WTC11 (cell line): ENCODE measurements around the gene SLC43A3. TPM values are rescaled to one million over a fixed set of nuclear protein-coding genes. Genes with fewer than 3 reads are reported as not detected.

Source experiments
- ATAC-seq: fragments of 200-7000 bp; cut with Tn5 transposase; 2 replicates; pipeline ENCODE4 v1.10.0; 2021; ENCODE audit warnings: mild to moderate bottlenecking, moderate library complexity
- CTCF ChIA-PET: fragments of 300-600 bp; sonication (Branson Sonifier 250); formaldehyde crosslinking; loops from one replicate; lab custom pipeline; 2021; ENCODE audit warnings: antibody characterized with exemption; lab: Charles Lee
- POLR2A ChIA-PET: fragments of 350-600 bp; sonication (Branson Sonifier 250); formaldehyde crosslinking; loops from one replicate; lab custom pipeline; 2021; ENCODE audit warnings: antibody characterized with exemption; lab: Charles Lee
- DNase-seq: peaks from one replicate; pipeline ENCODE4 v3.0.0; 2021; ENCODE audit warnings: low spot score
- H3K27ac Mint-ChIP-seq: 2 replicates; pipeline ENCODE4 v1.8.0; 2021; ENCODE audit warnings: mixed read lengths
- H3K27me3 Mint-ChIP-seq: 2 replicates; pipeline ENCODE4 v1.8.0; 2021; ENCODE audit warnings: low read depth, mild to moderate bottlenecking, moderate library complexity, mixed read lengths
- H3K36me3 Mint-ChIP-seq: 2 replicates; pipeline ENCODE4 v1.8.0; 2021; ENCODE audit warnings: mixed read lengths
- H3K4me1 Mint-ChIP-seq: 2 replicates; pipeline ENCODE4 v1.8.0; 2022; ENCODE audit warnings: mixed read lengths
- H3K4me3 Mint-ChIP-seq: 2 replicates; pipeline ENCODE4 v1.8.0; 2021; ENCODE audit warnings: mild to moderate bottlenecking, moderate library complexity, mixed read lengths
- H3K9me3 Mint-ChIP-seq: 2 replicates; pipeline ENCODE4 v1.8.0; 2021; ENCODE audit warnings: mixed read lengths
- EMX1 ChIP-seq: fragments of 250-450 bp; sonication (Bioruptor Pico); IDR thresholded peaks from 2 replicates; pipeline ENCODE4 v1.8.0; 2021; ENCODE audit warnings: mild to moderate bottlenecking
- HMGA2 ChIP-seq: fragments of 250-450 bp; sonication (Bioruptor Pico); IDR thresholded peaks from 2 replicates; pipeline ENCODE4 v1.4.0; 2021; ENCODE audit warnings: mild to moderate bottlenecking, moderate library complexity
- OVOL2 ChIP-seq: fragments of 250-450 bp; sonication (Bioruptor Pico); IDR thresholded peaks from 2 replicates; pipeline ENCODE4 v1.9.0; 2021; ENCODE audit warnings: mild to moderate bottlenecking, borderline replicate concordance
- RORB ChIP-seq: fragments of 250-450 bp; sonication (Bioruptor Pico); IDR thresholded peaks from 2 replicates; pipeline ENCODE4 v1.9.0; 2021; ENCODE audit warnings: mild to moderate bottlenecking
- SOX15 ChIP-seq: fragments of 250-450 bp; sonication (Bioruptor Pico); IDR thresholded peaks from 2 replicates; pipeline ENCODE4 v1.9.0; 2021; ENCODE audit warnings: mild to moderate bottlenecking
- ZBTB21 ChIP-seq: sonication (generic); formaldehyde crosslinking; IDR thresholded peaks from 2 replicates; pipeline ENCODE4 v1.8.1; 2023; ENCODE audit warnings: mild to moderate bottlenecking, missing genetic modification reagents, borderline replicate concordance
- ZNF219 ChIP-seq: sonication (generic); formaldehyde crosslinking; IDR thresholded peaks from 2 replicates; pipeline ENCODE4 v1.8.0; 2023; ENCODE audit warnings: missing genetic modification reagents, mild to moderate bottlenecking, borderline replicate concordance
- ZNF396 ChIP-seq: fragments of 250-450 bp; sonication (Bioruptor Pico); IDR thresholded peaks from 2 replicates; pipeline ENCODE4 v1.8.0; 2021; ENCODE audit warnings: mild to moderate bottlenecking, moderate library complexity, borderline replicate concordance
- total RNA-seq: library from RNA; stranded (reverse); gene quantifications from 3 replicates; pipeline ENCODE4 v1.2.3, GENCODE V29; 2021
- TF ChIP-seq, protein P1 (sequence below): sonication (generic); formaldehyde crosslinking; IDR thresholded peaks from 2 replicates; pipeline ENCODE4 v1.8.1; 2023; ENCODE audit warnings: mild to moderate bottlenecking, missing genetic modification reagents, moderate library complexity
- TF ChIP-seq, protein P2 (sequence below): fragments of 250-450 bp; sonication (Bioruptor Pico); IDR thresholded peaks from 2 replicates; pipeline ENCODE4 v2.1.2; 2022; ENCODE audit warnings: mild to moderate bottlenecking, moderate library complexity
- TF ChIP-seq, protein P3 (sequence below): sonication (generic); formaldehyde crosslinking; IDR thresholded peaks from 2 replicates; pipeline ENCODE4 v1.8.0; 2023; ENCODE audit warnings: missing genetic modification reagents, mild to moderate bottlenecking, borderline replicate concordance
- TF ChIP-seq, protein P4 (sequence below): sonication (generic); formaldehyde crosslinking; IDR thresholded peaks from 2 replicates; pipeline ENCODE4 v1.8.1; 2023; ENCODE audit warnings: mild to moderate bottlenecking, moderate library complexity, missing genetic modification reagents
- TF ChIP-seq, protein P5 (sequence below): sonication (generic); formaldehyde crosslinking; IDR thresholded peaks from 2 replicates; pipeline ENCODE4 v1.8.0; 2022; ENCODE audit warnings: mild to moderate bottlenecking, missing genetic modification reagents
- TF ChIP-seq, protein P6 (sequence below): sonication (generic); formaldehyde crosslinking; IDR thresholded peaks from 2 replicates; pipeline ENCODE4 v1.8.1; 2022; ENCODE audit warnings: mild to moderate bottlenecking, moderate library complexity, missing genetic modification reagents
- TF ChIP-seq, protein P7 (sequence below): sonication (generic); formaldehyde crosslinking; IDR thresholded peaks from 2 replicates; pipeline ENCODE4 v1.8.1; 2022; ENCODE audit warnings: low read depth, mild to moderate bottlenecking, moderate library complexity, missing genetic modification reagents, borderline replicate concordance

SLC43A3 gene
- total RNA-seq, 1 experiment from 2014 or later: 22.6 TPM

DNA sequence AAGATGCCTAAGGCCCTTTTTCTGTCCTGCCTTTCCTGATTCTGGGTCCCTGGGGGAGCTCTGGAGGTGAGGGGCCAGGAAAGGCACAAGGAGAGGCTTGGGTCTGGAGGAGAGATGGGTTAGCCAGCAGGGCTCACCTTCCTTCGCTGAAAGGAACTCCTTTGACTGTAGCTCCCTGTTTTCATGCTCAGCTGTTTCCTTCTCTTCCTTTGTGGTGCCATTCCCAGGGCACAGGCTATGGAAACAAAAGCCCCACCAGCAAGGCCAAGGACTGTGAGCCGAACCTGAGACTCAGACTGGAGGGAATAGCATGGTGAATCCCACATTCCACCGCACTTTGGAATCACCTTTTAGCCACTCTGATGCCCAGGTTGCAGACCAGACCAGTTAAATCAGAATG is 10.5 kb downstream of the SLC43A3 start:
- Mint-ChIP-seq H3K4me1 (0 out of 2 replicates have a peak, but pooled peaks cover 4% of the 10 kb centered on the region), H3K36me3 (peaks cover 53% of the 10 kb centered on the region), H3K27ac (no peak overlapping the region), H3K27me3 (no peaks in the 10 kb centered on the region), H3K4me3 (no peak overlapping the region), H3K9me3 (no peaks in the 10 kb centered on the region)
- CTCF ChIA-PET: no interaction called here
- POLR2A ChIA-PET: no interaction called here
- no peak for ATAC-seq
- TF ChIP-seq ZNF396 (CRISPR knock-in tag): no peak
- TF ChIP-seq, protein P1, sequence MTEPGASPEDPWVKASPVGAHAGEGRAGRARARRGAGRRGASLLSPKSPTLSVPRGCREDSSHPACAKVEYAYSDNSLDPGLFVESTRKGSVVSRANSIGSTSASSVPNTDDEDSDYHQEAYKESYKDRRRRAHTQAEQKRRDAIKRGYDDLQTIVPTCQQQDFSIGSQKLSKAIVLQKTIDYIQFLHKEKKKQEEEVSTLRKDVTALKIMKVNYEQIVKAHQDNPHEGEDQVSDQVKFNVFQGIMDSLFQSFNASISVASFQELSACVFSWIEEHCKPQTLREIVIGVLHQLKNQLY (CRISPR knock-in tag): no peak
- no peak for TF ChIP-seq RORB
- no peak for TF ChIP-seq ZBTB21 (CRISPR knock-in tag)
- no peak for TF ChIP-seq SOX15 (CRISPR knock-in tag)
- no peak for DNase-seq

DNA sequence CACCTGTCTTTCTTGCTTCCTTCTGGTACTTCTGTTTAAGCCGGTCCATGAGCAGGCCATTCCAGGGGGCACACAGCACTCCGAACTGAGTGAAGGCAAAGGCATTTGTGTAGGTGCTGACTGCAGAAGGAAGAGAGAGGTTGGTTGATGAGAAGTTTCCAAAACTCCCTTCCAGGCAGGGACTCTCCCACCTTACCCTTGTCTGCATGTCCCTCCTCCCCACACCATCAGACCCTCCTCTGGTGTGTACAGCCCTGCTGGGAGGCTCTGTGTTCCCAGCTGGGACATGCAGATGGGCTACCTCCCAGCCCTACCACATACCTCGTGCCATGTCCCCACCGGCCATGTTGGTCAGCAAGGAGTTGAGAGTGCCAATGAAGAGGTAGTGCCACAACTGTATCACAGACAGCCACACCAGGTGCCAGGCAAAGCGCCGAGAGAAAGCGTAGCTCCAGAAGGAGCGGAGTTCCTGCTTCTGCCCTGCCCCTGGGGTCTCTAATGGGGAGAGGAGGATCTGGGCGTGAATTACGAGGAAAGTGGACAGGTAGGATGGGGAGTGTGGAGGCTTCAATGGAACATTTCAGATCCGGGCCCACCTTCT is 12.2 kb downstream of the SLC43A3 start:
- ChIA-PET CTCF (no interaction called here), POLR2A (no interaction called here)
- H3K9me3 Mint-ChIP-seq: no peaks in the 10 kb centered on the region
- ATAC-seq (no peak), DNase-seq (no peak)
- peaks cover 54% of the 10 kb centered on the region for H3K36me3 Mint-ChIP-seq
- H3K4me3 Mint-ChIP-seq: no peak overlapping the region
- no peaks in the 10 kb centered on the region for H3K27me3 Mint-ChIP-seq
- TF ChIP-seq, protein P2, sequence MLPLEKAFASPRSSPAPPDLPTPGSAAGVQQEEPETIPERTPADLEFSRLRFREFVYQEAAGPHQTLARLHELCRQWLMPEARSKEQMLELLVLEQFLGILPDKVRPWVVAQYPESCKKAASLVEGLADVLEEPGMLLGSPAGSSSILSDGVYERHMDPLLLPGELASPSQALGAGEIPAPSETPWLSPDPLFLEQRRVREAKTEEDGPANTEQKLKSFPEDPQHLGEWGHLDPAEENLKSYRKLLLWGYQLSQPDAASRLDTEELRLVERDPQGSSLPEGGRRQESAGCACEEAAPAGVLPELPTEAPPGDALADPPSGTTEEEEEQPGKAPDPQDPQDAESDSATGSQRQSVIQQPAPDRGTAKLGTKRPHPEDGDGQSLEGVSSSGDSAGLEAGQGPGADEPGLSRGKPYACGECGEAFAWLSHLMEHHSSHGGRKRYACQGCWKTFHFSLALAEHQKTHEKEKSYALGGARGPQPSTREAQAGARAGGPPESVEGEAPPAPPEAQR: no peak
- TF ChIP-seq, protein P3, sequence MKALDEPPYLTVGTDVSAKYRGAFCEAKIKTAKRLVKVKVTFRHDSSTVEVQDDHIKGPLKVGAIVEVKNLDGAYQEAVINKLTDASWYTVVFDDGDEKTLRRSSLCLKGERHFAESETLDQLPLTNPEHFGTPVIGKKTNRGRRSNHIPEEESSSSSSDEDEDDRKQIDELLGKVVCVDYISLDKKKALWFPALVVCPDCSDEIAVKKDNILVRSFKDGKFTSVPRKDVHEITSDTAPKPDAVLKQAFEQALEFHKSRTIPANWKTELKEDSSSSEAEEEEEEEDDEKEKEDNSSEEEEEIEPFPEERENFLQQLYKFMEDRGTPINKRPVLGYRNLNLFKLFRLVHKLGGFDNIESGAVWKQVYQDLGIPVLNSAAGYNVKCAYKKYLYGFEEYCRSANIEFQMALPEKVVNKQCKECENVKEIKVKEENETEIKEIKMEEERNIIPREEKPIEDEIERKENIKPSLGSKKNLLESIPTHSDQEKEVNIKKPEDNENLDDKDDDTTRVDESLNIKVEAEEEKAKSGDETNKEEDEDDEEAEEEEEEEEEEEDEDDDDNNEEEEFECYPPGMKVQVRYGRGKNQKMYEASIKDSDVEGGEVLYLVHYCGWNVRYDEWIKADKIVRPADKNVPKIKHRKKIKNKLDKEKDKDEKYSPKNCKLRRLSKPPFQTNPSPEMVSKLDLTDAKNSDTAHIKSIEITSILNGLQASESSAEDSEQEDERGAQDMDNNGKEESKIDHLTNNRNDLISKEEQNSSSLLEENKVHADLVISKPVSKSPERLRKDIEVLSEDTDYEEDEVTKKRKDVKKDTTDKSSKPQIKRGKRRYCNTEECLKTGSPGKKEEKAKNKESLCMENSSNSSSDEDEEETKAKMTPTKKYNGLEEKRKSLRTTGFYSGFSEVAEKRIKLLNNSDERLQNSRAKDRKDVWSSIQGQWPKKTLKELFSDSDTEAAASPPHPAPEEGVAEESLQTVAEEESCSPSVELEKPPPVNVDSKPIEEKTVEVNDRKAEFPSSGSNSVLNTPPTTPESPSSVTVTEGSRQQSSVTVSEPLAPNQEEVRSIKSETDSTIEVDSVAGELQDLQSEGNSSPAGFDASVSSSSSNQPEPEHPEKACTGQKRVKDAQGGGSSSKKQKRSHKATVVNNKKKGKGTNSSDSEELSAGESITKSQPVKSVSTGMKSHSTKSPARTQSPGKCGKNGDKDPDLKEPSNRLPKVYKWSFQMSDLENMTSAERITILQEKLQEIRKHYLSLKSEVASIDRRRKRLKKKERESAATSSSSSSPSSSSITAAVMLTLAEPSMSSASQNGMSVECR (CRISPR knock-in tag): no peak
- no peak for TF ChIP-seq EMX1 (CRISPR knock-in tag)
- TF ChIP-seq HMGA2 (CRISPR knock-in tag): no peak
- TF ChIP-seq, protein P4, sequence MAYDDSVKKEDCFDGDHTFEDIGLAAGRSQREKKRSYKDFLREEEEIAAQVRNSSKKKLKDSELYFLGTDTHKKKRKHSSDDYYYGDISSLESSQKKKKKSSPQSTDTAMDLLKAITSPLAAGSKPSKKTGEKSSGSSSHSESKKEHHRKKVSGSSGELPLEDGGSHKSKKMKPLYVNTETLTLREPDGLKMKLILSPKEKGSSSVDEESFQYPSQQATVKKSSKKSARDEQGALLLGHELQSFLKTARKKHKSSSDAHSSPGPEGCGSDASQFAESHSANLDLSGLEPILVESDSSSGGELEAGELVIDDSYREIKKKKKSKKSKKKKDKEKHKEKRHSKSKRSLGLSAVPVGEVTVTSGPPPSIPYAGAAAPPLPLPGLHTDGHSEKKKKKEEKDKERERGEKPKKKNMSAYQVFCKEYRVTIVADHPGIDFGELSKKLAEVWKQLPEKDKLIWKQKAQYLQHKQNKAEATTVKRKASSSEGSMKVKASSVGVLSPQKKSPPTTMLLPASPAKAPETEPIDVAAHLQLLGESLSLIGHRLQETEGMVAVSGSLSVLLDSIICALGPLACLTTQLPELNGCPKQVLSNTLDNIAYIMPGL: no peak
- no peak for TF ChIP-seq OVOL2 (CRISPR knock-in tag)
- TF ChIP-seq, protein P5, sequence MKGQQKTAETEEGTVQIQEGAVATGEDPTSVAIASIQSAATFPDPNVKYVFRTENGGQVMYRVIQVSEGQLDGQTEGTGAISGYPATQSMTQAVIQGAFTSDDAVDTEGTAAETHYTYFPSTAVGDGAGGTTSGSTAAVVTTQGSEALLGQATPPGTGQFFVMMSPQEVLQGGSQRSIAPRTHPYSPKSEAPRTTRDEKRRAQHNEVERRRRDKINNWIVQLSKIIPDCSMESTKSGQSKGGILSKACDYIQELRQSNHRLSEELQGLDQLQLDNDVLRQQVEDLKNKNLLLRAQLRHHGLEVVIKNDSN (CRISPR knock-in tag): no peak
- TF ChIP-seq, protein P6, sequence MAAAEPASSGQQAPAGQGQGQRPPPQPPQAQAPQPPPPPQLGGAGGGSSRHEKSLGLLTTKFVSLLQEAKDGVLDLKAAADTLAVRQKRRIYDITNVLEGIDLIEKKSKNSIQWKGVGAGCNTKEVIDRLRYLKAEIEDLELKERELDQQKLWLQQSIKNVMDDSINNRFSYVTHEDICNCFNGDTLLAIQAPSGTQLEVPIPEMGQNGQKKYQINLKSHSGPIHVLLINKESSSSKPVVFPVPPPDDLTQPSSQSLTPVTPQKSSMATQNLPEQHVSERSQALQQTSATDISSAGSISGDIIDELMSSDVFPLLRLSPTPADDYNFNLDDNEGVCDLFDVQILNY (CRISPR knock-in tag): no peak
- no peak for TF ChIP-seq ZNF219 (CRISPR knock-in tag)
- TF ChIP-seq, protein P7, sequence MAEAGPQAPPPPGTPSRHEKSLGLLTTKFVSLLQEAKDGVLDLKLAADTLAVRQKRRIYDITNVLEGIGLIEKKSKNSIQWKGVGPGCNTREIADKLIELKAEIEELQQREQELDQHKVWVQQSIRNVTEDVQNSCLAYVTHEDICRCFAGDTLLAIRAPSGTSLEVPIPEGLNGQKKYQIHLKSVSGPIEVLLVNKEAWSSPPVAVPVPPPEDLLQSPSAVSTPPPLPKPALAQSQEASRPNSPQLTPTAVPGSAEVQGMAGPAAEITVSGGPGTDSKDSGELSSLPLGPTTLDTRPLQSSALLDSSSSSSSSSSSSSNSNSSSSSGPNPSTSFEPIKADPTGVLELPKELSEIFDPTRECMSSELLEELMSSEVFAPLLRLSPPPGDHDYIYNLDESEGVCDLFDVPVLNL: no peak
- H3K4me1 Mint-ChIP-seq: 0 out of 2 replicates have a peak, but pooled peaks cover 4% of the 10 kb centered on the region
- no peak overlapping the region for H3K27ac Mint-ChIP-seq
